GM12878 (cell line): ENCODE results near the gene ZC3H7B. TPM values are rescaled to one million over a fixed set of nuclear protein-coding genes. Genes with fewer than 3 reads are reported as not detected.

Source experiments
- ATAC-seq: fragments of 200-7000 bp; cut with Tn5 transposase; 3 replicates; pipeline ENCODE4 v1.9.1; 2020; ENCODE audit warnings: mild to moderate bottlenecking, moderate library complexity
- BruUV-seq: library from RNA; stranded (reverse); fragments of 400-500 nt; replicated peaks from 2 replicates; lab custom pipeline; 2021; lab: Mats Ljungman, UMichigan
- CTCF ChIA-PET: fragments of 300-600 bp; sonication (Branson Sonifier 250); formaldehyde crosslinking; extraction: SDS; loops from one replicate; lab custom pipeline; 2021; ENCODE audit warnings: inconsistent platforms; lab: Yijun Ruan, JAX
- POLR2A ChIA-PET: fragments of 350-600 bp; formaldehyde crosslinking; extraction: SDS; loops from one replicate; lab custom pipeline; 2021; ENCODE audit warnings: inconsistent platforms; lab: Charles Lee
- RAD21 ChIA-PET: fragments of 300-600 bp; sonication (Branson Sonifier 250); formaldehyde crosslinking; loops from one replicate; lab custom pipeline; 2023; ENCODE audit warnings: antibody characterized with exemption; ENCODE audit not compliant: unreplicated experiment; lab: Charles Lee
- SMC1A ChIA-PET: fragments of 300-600 bp; sonication (Branson Sonifier 250); formaldehyde crosslinking; loops from one replicate; lab custom pipeline; 2023; ENCODE audit not compliant: unreplicated experiment, uncharacterized antibody; lab: Charles Lee
- DNase-seq: peaks from one replicate; pipeline ENCODE4 v3.0.0-alpha.2; 2011; ENCODE audit warnings: low read depth, low spot score
- FAIRE-seq: peaks from 3 replicates; lab custom pipeline; 2011; peaks lifted over from hg19 to GRCh38; lab: Jason Lieb, UNC
- H2AFZ ChIP-seq: 2 replicates; pipeline ENCODE4 v1.6.0; 2011; ENCODE audit warnings: low read depth, low read length, control low read depth; ENCODE audit not compliant: control insufficient read depth
- H3K27ac ChIP-seq: 2 replicates; pipeline ENCODE4 v1.5.1; 2011; ENCODE audit warnings: control low read depth; ENCODE audit not compliant: control insufficient read depth, insufficient read depth
- H3K27me3 ChIP-seq, 2 experiments: replicated peaks in 1 of 2; 2 replicates each; pipeline versions ENCODE4 v1.6.0 to v1.6.1; 2011; ENCODE audit warnings: low read length in 1 of 2; ENCODE audit not compliant: control insufficient read depth in 2 of 2, insufficient read depth in 2 of 2
- H3K36me3 ChIP-seq, 2 experiments: 2 replicates each; pipeline ENCODE4 v1.5.1; 2011; ENCODE audit warnings: low read length in 1 of 2; ENCODE audit not compliant: control insufficient read depth in 2 of 2, insufficient read depth in 2 of 2
- H3K4me1 ChIP-seq: 2 replicates; pipeline ENCODE4 v1.6.1; 2011; ENCODE audit warnings: mild to moderate bottlenecking, low read length, moderate library complexity, mixed read lengths; ENCODE audit not compliant: control insufficient read depth, insufficient read depth
- H3K4me2 ChIP-seq: 2 replicates; pipeline ENCODE4 v1.6.0; 2011; ENCODE audit warnings: control low read depth; ENCODE audit not compliant: control insufficient read depth, insufficient read depth
- H3K4me3 ChIP-seq: fragments of 200-600 bp; sonication (generic); 2 replicates; pipeline ENCODE4 v1.5.1; 2016
- H3K79me2 ChIP-seq: 2 replicates; pipeline ENCODE4 v1.6.0; 2011; ENCODE audit warnings: low read length; ENCODE audit not compliant: control insufficient read depth, insufficient read depth
- H3K9ac ChIP-seq: 2 replicates; pipeline ENCODE4 v1.8.0; 2011; ENCODE audit warnings: low read length, control low read depth, mixed read lengths; ENCODE audit not compliant: control insufficient read depth, insufficient read depth
- H3K9me3 ChIP-seq: replicated peaks from 3 replicates; pipeline ENCODE4 v1.5.1; 2011; ENCODE audit warnings: mild to moderate bottlenecking, low read length; ENCODE audit not compliant: control insufficient read depth, insufficient read depth
- H4K20me1 ChIP-seq: 2 replicates; pipeline ENCODE4 v1.6.0; 2011; ENCODE audit not compliant: control insufficient read depth, insufficient read depth
- ATF7 ChIP-seq: fragments of 450-650 bp; IDR thresholded peaks from 2 replicates; pipeline ENCODE4 v1.6.1; 2016; ENCODE audit warnings: low read depth, mild to moderate bottlenecking
- BACH1 ChIP-seq: fragments of 450-650 bp; IDR thresholded peaks from 2 replicates; pipeline ENCODE4 v1.6.1; 2017; ENCODE audit warnings: mild to moderate bottlenecking, borderline replicate concordance
- BCL11A ChIP-seq: IDR thresholded peaks from 2 replicates; pipeline ENCODE4 v1.6.1; 2011; ENCODE audit warnings: low read depth, low read length
- CEBPB ChIP-seq, 2 experiments: fragments of 150-350 bp in 1 of 2; IDR thresholded peaks; 2 replicates each; pipeline ENCODE4 v1.6.1; 2012 to 2014; ENCODE audit warnings: low read depth in 2 of 2, low read length in 2 of 2, borderline replicate concordance in 1 of 2, inconsistent platforms in 1 of 2
- EP300 ChIP-seq, 2 experiments: fragments of 150-350 bp in 1 of 2; IDR thresholded peaks; 2 replicates each; pipeline ENCODE4 v1.6.1; 2011 to 2012; ENCODE audit warnings: low read depth in 2 of 2, low read length in 2 of 2, borderline replicate concordance in 1 of 2, improper control_type of control experiment in 1 of 2, inconsistent platforms in 1 of 2; ENCODE audit not compliant: control insufficient read depth in 1 of 2
- ETV6 ChIP-seq, 2 experiments: fragments of 450-650 bp in 1 of 2; IDR thresholded peaks in 1 of 2; conservative IDR thresholded peaks in 1 of 2; 2 replicates each; pipeline ENCODE4 v1.6.1; 2014; ENCODE audit warnings: antibody characterized with exemption in 1 of 2, borderline replicate concordance in 1 of 2, low read depth in 1 of 2, mild to moderate bottlenecking in 1 of 2, moderate library complexity in 1 of 2
- IRF3 ChIP-seq: fragments of 450-650 bp; IDR thresholded peaks from 2 replicates; pipeline ENCODE4 v1.6.1; 2014; ENCODE audit warnings: mild to moderate bottlenecking
- JUND ChIP-seq: IDR thresholded peaks from 2 replicates; pipeline ENCODE4 v1.6.1; 2012; ENCODE audit warnings: low read depth, mild to moderate bottlenecking, low read length, improper control_type of control experiment, moderate library complexity
- MEF2B ChIP-seq: fragments of 450-650 bp; IDR thresholded peaks from 2 replicates; pipeline ENCODE4 v1.6.1; 2018; ENCODE audit warnings: mild to moderate bottlenecking, moderate library complexity; ENCODE audit not compliant: partially characterized antibody, poor library complexity, severe bottlenecking
- PKNOX1 ChIP-seq: fragments of 450-650 bp; IDR thresholded peaks from 2 replicates; pipeline ENCODE4 v1.6.1; 2016; ENCODE audit warnings: mild to moderate bottlenecking
- RCOR1 ChIP-seq: conservative IDR thresholded peaks from 2 replicates; pipeline ENCODE4 v1.6.1; 2012; ENCODE audit warnings: low read depth, low read length, improper control_type of control experiment
- SMAD1 ChIP-seq: fragments of 450-650 bp; IDR thresholded peaks from 2 replicates; pipeline ENCODE4 v1.6.1; 2018; ENCODE audit warnings: mild to moderate bottlenecking, low read depth; ENCODE audit not compliant: partially characterized antibody
- TCF12 ChIP-seq: IDR thresholded peaks from 2 replicates; pipeline ENCODE4 v1.6.1; 2011; ENCODE audit warnings: low read depth, mild to moderate bottlenecking, low read length
- ZNF622 ChIP-seq: fragments of 450-650 bp; IDR thresholded peaks from 2 replicates; pipeline ENCODE4 v1.6.1; 2017; ENCODE audit warnings: mild to moderate bottlenecking, inconsistent platforms
- WGBS: methylation state at CpG from one replicate; pipeline ENCODE4 v1.1.6; 2016; ENCODE audit warnings: low lambda C conversion rate; ENCODE audit not compliant: insufficient replicate concordance, insufficient coverage; ENCODE audit errors: missing lambda C conversion rate; 5-methylcytosine and 5-hydroxymethylcytosine counted together
- in situ Hi-C: fragments of 300-500 bp; cut with MboI; formaldehyde crosslinking; loops from 9 replicates; pipeline ENCODE4 v1.14.3; 2018; ENCODE audit warnings: mixed read lengths
- intact Hi-C: fragments of 100-400 bp; cut with micrococcal nuclease; formaldehyde crosslinking; loops from one replicate; pipeline ENCODE4 v1.14.2; 2022; ENCODE audit not compliant: unreplicated experiment
- polyA plus RNA-seq, 11 experiments: library from polyadenylated mRNA; depleted of rRNA in 4 of 11; unstranded in 6 of 11; stranded (reverse) in 5 of 11; fragments of >200 nt; fragmentation: Nextera tagmentation in 4 of 11; fragmentation: Illumina TruSeq in 1 of 11; extraction: Ambion mirVana in 4 of 11; extraction: Trizol in 1 of 11; gene quantifications; 1 replicate in 1 of 11; 2 replicates in 10 of 11; pipeline versions ENCODE4 v1.2.1 to v1.2.3, GENCODE V29; 2011 to 2016; ENCODE audit warnings: inconsistent platforms in 2 of 11, missing spikeins in 2 of 11, low read depth in 1 of 11
- total RNA-seq, 4 experiments: library from RNA; depleted of rRNA in 3 of 4; stranded (reverse); fragments of >200 nt in 3 of 4; fragmentation: Illumina TruSeq in 1 of 4; extraction: Trizol in 1 of 4; gene quantifications; 2 replicates each; pipeline versions ENCODE4 v1.2.1 to v1.2.3, GENCODE V29; 2013 to 2021

The ZC3H7B gene
- total and polyA plus RNA-seq, 10 of the 15 experiments (the other 5 are each of a cell fraction or from before 2014, with no cell fraction given) = 0.26 to 52.3 (median 22.4) TPM

- ChIA-PET CTCF (no interaction called here), SMC1A (no interaction called here)
- no peaks in the 10 kb centered on the region for H3K4me1 ChIP-seq
- H3K4me3 ChIP-seq = no peak overlapping the region
- H3K79me2 ChIP-seq = no peaks in the 10 kb centered on the region
- H2AFZ ChIP-seq = no peak overlapping the region
- ATAC-seq = no peak
- H3K27ac ChIP-seq = no peak overlapping the region
- no peaks in the 10 kb centered on the region for H4K20me1 ChIP-seq
- no TSS peak for BruUV-seq
- TF ChIP-seq TCF12 (no peak), ZNF622 (no peak), EP300 (IDR thresholded peaks at IDR 0.05; ENCODE audit: borderline replicate concordance in 1 of 2, control insufficient read depth in 1 of 2, low read depth in 2 of 2, low read length in 2 of 2) (no peak), RCOR1 (no peak), ETV6 (conservative IDR thresholded peaks at IDR 0.05 in 1 of 2, IDR thresholded peaks at IDR 0.05 in 1 of 2; ENCODE audit: borderline replicate concordance in 1 of 2, low read depth in 1 of 2) (no peak), PKNOX1 (no peak), ATF7 (no peak), SMAD1 (no peak), IRF3 (no peak), MEF2B (no peak), JUND (no peak), CEBPB (IDR thresholded peaks at IDR 0.05; ENCODE audit: borderline replicate concordance in 1 of 2, low read depth in 2 of 2, low read length in 2 of 2) (no peak), BCL11A (no peak), BACH1 (no peak)
- TF ChIP-seq, all 136 proteins: peak for 0
- no peak for DNase-seq
- Histone ChIP-seq H3K27me3 (no peaks in the 10 kb centered on the region), H3K9ac (no peak overlapping the region), H3K9me3 (no peaks in the 10 kb centered on the region), H3K4me2 (no peak overlapping the region), H3K36me3 (peaks cover 20 to 35% of the 10 kb centered on the region in 2 experiments; a peak in 3 of 4 replicates)
- no peak for FAIRE-seq
- ChIA-PET RAD21 (no interaction called here), POLR2A (no interaction called here)
- 86% methylated on average over 10 of the region's 10 CpGs for whole genome bisulfite sequencing
- intact Hi-C loops (no loop called here), in situ Hi-C loops (no loop called here)
Measured at GRCh38 chr22:41353862-41354575, 52.7 kb downstream of the ZC3H7B start.
